Neuronal stem cell (in vitro differentiated cells): ENCODE measurements around the gene CALML5.

Experiments used
- DNase-seq: peaks from one replicate; pipeline ENCODE4 v3.0.0-alpha.2; 2013; ENCODE audit warnings: low spot score
- H2AFZ ChIP-seq: one replicate; pipeline ENCODE4 v1.6.1; 2013; ENCODE audit warnings: mild to moderate bottlenecking, low read length, inconsistent platforms
- H2AK5ac ChIP-seq: 2 replicates; pipeline ENCODE4 v1.6.1; 2013; ENCODE audit warnings: low read depth, mild to moderate bottlenecking, inconsistent platforms, low read length, moderate library complexity, mixed read lengths
- H2BK120ac ChIP-seq: 2 replicates; pipeline ENCODE4 v1.6.1; 2013; ENCODE audit warnings: low read depth, mild to moderate bottlenecking, inconsistent platforms, low read length, moderate library complexity, mixed read lengths
- H2BK12ac ChIP-seq: one replicate; pipeline ENCODE4 v1.6.1; 2013; ENCODE audit warnings: low read length, inconsistent platforms
- H2BK15ac ChIP-seq: 2 replicates; pipeline ENCODE4 v1.6.1; 2013; ENCODE audit warnings: mild to moderate bottlenecking, low read length, inconsistent platforms, mixed read lengths
- H2BK5ac ChIP-seq: one replicate; pipeline ENCODE4 v1.6.1; 2013; ENCODE audit warnings: inconsistent platforms, mild to moderate bottlenecking, low read length, moderate library complexity
- H3K14ac ChIP-seq: one replicate; pipeline ENCODE4 v1.6.1; 2013; ENCODE audit warnings: low read length, inconsistent platforms
- H3K18ac ChIP-seq: 2 replicates; pipeline ENCODE4 v1.6.1; 2013; ENCODE audit warnings: low read length, inconsistent platforms
- H3K23ac ChIP-seq: 2 replicates; pipeline ENCODE4 v1.6.1; 2013; ENCODE audit warnings: low read depth, mild to moderate bottlenecking, mixed read lengths, low read length, inconsistent platforms; ENCODE audit not compliant: poor library complexity
- H3K27ac ChIP-seq: replicated peaks from 3 replicates; pipeline ENCODE4 v1.5.1; 2013; ENCODE audit warnings: low read length, inconsistent platforms
- H3K27me3 ChIP-seq, 3 experiments: 2 replicates each; pipeline ENCODE4 v1.6.1; 2013; ENCODE audit warnings: low read length in 3 of 3, mild to moderate bottlenecking in 2 of 3, inconsistent platforms in 1 of 3, low read depth in 1 of 3, mixed read lengths in 1 of 3, moderate library complexity in 1 of 3; ENCODE audit not compliant: control insufficient read depth in 3 of 3, insufficient read depth in 3 of 3
- H3K36me3 ChIP-seq, 2 donors: replicated peaks in 1 of 2; 2 replicates each; pipeline ENCODE4 v1.6.1; 2013; ENCODE audit warnings: low read length in 2 of 2; ENCODE audit not compliant: control insufficient read depth in 2 of 2, insufficient read depth in 2 of 2
- H3K4ac ChIP-seq: 2 replicates; pipeline ENCODE4 v1.6.1; 2013; ENCODE audit warnings: inconsistent platforms, mild to moderate bottlenecking, low read length, moderate library complexity
- H3K4me1 ChIP-seq, 2 donors: 1 replicate in 1 of 2; 2 replicates in 1 of 2; pipeline ENCODE4 v1.6.1; 2013; ENCODE audit warnings: low read length in 2 of 2, low read depth in 1 of 2; ENCODE audit not compliant: control insufficient read depth in 2 of 2, insufficient read depth in 1 of 2
- H3K4me2 ChIP-seq: one replicate; pipeline ENCODE4 v1.6.1; 2013; ENCODE audit warnings: mild to moderate bottlenecking, low read length, inconsistent platforms; ENCODE audit not compliant: insufficient read depth, poor library complexity, severe bottlenecking
- H3K4me3 ChIP-seq, 2 donors: 2 replicates each; pipeline ENCODE4 v1.5.1; 2013; ENCODE audit warnings: low read length in 2 of 2, mild to moderate bottlenecking in 2 of 2, inconsistent platforms in 1 of 2, moderate library complexity in 1 of 2
- H3K79me1 ChIP-seq: one replicate; pipeline ENCODE4 v1.6.1; 2013; ENCODE audit warnings: low read depth, mild to moderate bottlenecking, inconsistent platforms, low read length, moderate library complexity
- H3K9ac ChIP-seq: one replicate; pipeline ENCODE4 v1.6.1; 2013; ENCODE audit warnings: mild to moderate bottlenecking, low read depth, low read length, inconsistent platforms; ENCODE audit not compliant: poor library complexity
- H3K9me3 ChIP-seq, 2 donors: replicated peaks in 1 of 2; 2 replicates each; pipeline versions ENCODE3 to v1.6.1; 2013; ENCODE audit warnings: low read length in 2 of 2, mild to moderate bottlenecking in 2 of 2, inconsistent platforms in 1 of 2, low read depth in 1 of 2, mixed read lengths in 1 of 2, moderate library complexity in 1 of 2; ENCODE audit not compliant: control insufficient read depth in 2 of 2, insufficient read depth in 1 of 2
- H4K8ac ChIP-seq: one replicate; pipeline ENCODE4 v1.6.1; 2013; ENCODE audit warnings: low read depth, mild to moderate bottlenecking, inconsistent platforms, low read length, moderate library complexity
- H4K91ac ChIP-seq: one replicate; pipeline ENCODE4 v1.6.1; 2013; ENCODE audit warnings: low read length, low read depth, mild to moderate bottlenecking, inconsistent platforms; ENCODE audit not compliant: poor library complexity
- WGBS, 2 donors: extraction: QIAGEN DNeasy Blood & Tissue Kit; methylation state at CpG; one replicate each; pipeline ENCODE4 v1.1.7; 2013; ENCODE audit warnings: missing lambda C conversion rate in 2 of 2, mixed read lengths in 1 of 2; ENCODE audit not compliant: insufficient read length in 2 of 2, insufficient replicate concordance in 1 of 2; ENCODE audit errors: extremely low coverage in 2 of 2; 5-methylcytosine and 5-hydroxymethylcytosine counted together

CALML5 gene

DNA sequence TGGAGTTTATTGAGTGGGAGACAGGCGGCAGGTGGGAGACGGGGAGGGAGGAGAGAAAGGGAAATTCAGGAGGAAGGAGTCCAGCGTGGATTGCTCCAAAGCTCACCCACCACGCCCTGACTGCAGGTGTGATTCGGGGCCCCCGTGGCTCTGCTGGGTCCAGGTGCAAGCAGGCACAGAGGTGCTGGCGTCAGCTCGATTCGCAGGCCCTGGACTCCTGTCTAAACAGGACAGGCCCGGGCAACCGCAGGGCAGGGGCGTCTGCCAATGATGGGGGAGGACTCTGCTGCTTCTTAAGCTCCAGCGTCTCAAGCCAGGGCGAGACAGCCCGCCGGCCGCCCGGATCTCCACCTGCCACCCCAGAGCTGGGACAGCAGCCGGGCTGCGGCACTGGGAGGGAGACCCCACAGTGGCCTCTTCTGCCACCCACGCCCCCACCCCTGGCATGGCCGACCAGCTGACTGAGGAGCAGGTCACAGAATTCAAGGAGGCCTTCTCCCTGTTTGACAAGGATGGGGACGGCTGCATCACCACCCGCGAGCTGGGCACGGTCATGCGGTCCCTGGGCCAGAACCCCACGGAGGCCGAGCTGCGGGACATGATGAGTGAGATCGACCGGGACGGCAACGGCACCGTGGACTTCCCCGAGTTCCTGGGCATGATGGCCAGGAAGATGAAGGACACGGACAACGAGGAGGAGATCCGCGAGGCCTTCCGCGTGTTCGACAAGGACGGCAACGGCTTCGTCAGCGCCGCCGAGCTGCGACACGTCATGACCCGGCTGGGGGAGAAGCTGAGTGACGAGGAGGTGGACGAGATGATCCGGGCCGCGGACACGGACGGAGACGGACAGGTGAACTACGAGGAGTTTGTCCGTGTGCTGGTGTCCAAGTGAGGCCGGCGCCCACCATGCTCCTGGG, 25.5 kb upstream of the CALML5 start, which contains the start of gene CALML3:
Gene CALML3, plus strand, starts transcription at position 321 of the 920 bp plus-strand sequence. Its CDS starts 125 bp downstream, at position 446.
- no peaks in the 10 kb centered on the region for H3K79me1 ChIP-seq
- no peak within 1 kb of the TSS for H2AFZ ChIP-seq
- H4K91ac ChIP-seq = peak within 1 kb of the TSS; percentile 19
- no peak within 1 kb of the TSS for H4K8ac ChIP-seq
- peak within 1 kb of the TSS; percentile 84 for H3K18ac ChIP-seq
- H3K4me1 ChIP-seq = peaks cover 0 to 1% of the 10 kb centered on the region in 2 donors
- peak within 1 kb of the TSS; percentile 15 for H2BK15ac ChIP-seq
- H3K23ac ChIP-seq = peak within 1 kb of the TSS; percentile 69
- H3K14ac ChIP-seq = peak within 1 kb of the TSS; percentile 89
- peak within 1 kb of the TSS; percentile 89 for H2AK5ac ChIP-seq
- peaks cover 0 to 4% of the 10 kb centered on the region in 2 donors for H3K9me3 ChIP-seq
- no peaks in the 10 kb centered on the region for H3K36me3 ChIP-seq
- no peak within 1 kb of the TSS for H3K4ac ChIP-seq
- peak within 1 kb of the TSS; percentile 27 for H2BK5ac ChIP-seq
- H3K27me3 ChIP-seq = no peaks in the 10 kb centered on the region
- H2BK12ac ChIP-seq = peak within 1 kb of the TSS; percentile 4
- no peak within 1 kb of the TSS for H2BK120ac ChIP-seq
- no peak within 1 kb of the TSS for H3K9ac ChIP-seq
- peak within 1 kb of the TSS in 1 of 2 donors; percentile 13 for H3K4me3 ChIP-seq
- WGBS, 2 donors = no CpG with 5 or more reads among the region's 64 CpGs
- no peak within 1 kb of the TSS for H3K27ac ChIP-seq
- H3K4me2 ChIP-seq = no peak within 1 kb of the TSS
- DNase-seq = no peak

DNA sequence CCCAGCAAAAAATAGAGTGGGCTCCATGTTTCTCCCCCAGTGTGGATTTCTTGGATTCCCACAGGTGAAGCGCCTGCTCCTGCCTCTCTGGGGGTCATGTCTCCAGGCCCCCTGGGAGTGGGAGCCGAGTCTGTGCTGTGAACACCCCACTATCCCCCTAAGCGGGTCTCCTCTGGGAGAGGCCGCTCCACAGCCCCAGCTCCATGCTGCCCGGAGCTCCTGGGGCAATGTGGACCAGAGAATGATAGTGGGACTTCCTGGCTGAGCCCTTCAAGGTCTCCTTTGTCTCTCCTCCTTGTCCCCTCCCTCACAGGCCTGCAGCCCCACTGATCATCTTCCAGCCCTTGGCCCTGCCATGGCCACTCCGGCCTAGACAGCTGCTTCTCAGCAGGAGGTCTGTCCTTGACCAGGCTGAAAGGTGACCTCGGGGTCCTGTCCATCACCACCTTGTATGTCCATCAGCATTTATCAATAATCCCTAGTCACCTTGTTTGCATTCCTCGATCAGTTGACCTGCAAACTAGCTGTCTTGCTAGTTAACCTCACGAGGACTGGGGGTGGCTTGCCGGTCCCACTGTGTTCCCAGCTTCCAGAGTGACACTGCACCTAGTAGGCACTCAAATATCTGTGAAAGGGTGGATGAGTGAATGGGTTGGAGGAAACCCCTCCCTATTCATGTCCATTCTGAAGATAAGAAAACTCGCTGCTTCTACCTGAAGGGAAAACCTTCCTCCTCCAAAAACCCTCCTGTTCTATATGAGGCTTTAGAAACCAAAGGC, 24.6 kb upstream of the CALML5 start:
- Histone ChIP-seq H2BK5ac (no peak overlapping the region), H3K9me3 (peaks cover 2 to 3% of the 10 kb centered on the region in 2 donors), H3K4me2 (no peak overlapping the region), H2AK5ac (peak overlapping the region; percentile 13), H4K8ac (no peak overlapping the region), H4K91ac (no peak overlapping the region), H3K36me3 (no peaks in the 10 kb centered on the region), H3K4me3 (no peak overlapping the region), H2BK120ac (no peak overlapping the region), H3K14ac (no peak overlapping the region), H3K27ac (no peak overlapping the region), H3K4ac (no peak overlapping the region), H2BK15ac (no peak overlapping the region), H3K27me3 (no peaks in the 10 kb centered on the region), H3K23ac (no peak overlapping the region), H3K79me1 (no peaks in the 10 kb centered on the region), H3K18ac (no peak overlapping the region), H2BK12ac (no peak overlapping the region), H2AFZ (no peak overlapping the region), H3K9ac (no peak overlapping the region), H3K4me1 (peaks cover 0 to 1% of the 10 kb centered on the region in 2 donors)
- WGBS, 2 donors = no CpG with 5 or more reads among the region's 11 CpGs
- DNase-seq = no peak

- DNase-seq = no peak
- no peak overlapping the region for H4K8ac ChIP-seq
- WGBS, 2 donors = no CpG with 5 or more reads among the region's 7 CpGs
- H3K27me3 ChIP-seq = no peaks in the 10 kb centered on the region
- no peaks in the 10 kb centered on the region for H3K36me3 ChIP-seq
- H3K14ac ChIP-seq = no peak overlapping the region
- no peak overlapping the region for H3K4ac ChIP-seq
- no peak overlapping the region for H2BK5ac ChIP-seq
- H3K9me3 ChIP-seq = peaks cover 3 to 6% of the 10 kb centered on the region in 2 donors
- H2AFZ ChIP-seq = no peak overlapping the region
- H2BK120ac ChIP-seq = no peak overlapping the region
- no peak overlapping the region for H3K27ac ChIP-seq
- H2BK12ac ChIP-seq = no peak overlapping the region
- no peak overlapping the region for H3K4me2 ChIP-seq
- H3K9ac ChIP-seq = no peak overlapping the region
- no peak overlapping the region for H3K23ac ChIP-seq
- H3K79me1 ChIP-seq = no peaks in the 10 kb centered on the region
- H2BK15ac ChIP-seq = no peak overlapping the region
- H3K18ac ChIP-seq = peak overlapping the region; percentile 36
- H3K4me3 ChIP-seq = no peak overlapping the region
- no peak overlapping the region for H4K91ac ChIP-seq
- H3K4me1 ChIP-seq = peaks cover 0 to 1% of the 10 kb centered on the region in 2 donors
- H2AK5ac ChIP-seq = no peak overlapping the region
Observed at GRCh38 chr10:5522913-5523560, 23.7 kb upstream of the CALML5 start.
